ENCODE results near the gene SLC9A9.

SLC9A9 gene

DNA sequence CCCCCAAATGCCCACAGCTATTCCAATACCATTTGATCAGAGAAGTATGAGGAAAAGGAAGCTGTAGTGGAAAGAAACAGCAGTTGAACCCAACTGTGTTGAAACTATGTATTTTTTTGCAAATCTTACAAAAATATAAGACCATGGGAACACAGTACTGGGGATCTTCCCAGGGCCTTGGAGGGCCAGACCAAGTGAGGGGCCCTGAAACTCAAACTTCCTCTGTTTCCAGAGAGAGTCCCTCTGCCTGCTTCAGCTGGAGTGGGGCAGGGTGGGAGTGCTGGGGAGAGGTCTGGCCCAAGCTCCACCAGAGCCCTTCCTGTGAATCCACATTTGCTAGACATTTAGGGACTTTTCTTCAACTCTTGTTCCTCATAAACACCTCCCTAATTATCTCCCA, 464.8 kb downstream of the SLC9A9 start:
- DNase-seq, result no peak

DNA sequence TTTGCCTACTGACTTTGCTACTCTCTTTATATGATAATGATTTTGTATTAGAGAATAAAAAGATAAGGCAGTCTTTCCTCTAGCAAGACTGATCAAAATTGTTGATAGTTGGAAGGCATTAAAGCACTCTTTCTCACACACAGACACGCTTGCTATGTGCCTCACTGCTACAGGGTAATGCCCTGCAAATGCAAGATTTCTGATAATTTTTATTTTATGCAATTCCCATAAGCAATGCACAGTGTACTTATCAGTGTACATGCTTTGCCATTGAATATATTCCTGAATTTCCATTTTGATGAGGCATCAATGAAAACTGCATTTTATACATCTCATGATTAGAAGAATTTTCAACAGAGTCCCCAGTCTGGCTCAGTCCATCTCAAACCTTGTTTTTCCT, 465.5 kb downstream of the SLC9A9 start:
- DNase-seq, result no peak

DNA sequence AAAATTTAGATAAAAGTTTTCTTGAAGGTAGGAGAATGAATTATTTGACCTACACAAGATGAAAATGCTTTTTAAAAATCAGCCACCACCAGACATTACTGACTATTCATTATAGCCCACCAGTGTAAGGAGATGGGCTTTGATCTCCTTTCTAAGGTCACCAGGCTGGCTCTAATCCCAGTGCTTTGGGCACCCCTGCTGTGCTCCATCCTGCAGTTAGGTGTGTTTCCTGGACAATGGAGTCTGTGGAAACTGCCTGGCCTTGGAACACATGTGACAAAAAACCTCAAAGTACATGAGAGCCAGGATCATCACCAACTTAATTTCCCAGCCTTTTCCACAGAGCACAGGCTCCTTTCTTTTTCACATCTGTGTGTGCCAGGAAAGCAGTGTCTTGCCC, 467.8 kb downstream of the SLC9A9 start:
- DNase-seq, result no peak

DNA sequence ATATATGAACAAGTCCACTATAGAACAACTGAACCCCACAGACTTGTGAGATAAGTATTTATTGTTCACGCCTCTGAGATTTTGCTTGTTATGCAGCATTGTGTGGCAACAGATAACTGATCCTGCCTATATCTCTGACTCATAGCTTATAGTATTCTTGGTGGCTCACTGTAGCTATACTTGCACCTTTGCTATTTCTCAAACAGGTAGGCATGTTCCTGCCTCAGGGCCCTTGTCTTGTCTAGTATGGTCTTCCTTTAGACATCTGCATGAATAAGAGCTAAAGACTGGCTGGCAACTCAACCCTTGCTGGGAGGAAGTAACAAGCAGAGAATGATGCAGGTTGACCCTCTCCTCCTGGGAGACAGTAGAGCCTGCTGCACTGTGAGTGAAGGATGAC, 472.6 kb downstream of the SLC9A9 start:
- DNase-seq, result no peak

DNA sequence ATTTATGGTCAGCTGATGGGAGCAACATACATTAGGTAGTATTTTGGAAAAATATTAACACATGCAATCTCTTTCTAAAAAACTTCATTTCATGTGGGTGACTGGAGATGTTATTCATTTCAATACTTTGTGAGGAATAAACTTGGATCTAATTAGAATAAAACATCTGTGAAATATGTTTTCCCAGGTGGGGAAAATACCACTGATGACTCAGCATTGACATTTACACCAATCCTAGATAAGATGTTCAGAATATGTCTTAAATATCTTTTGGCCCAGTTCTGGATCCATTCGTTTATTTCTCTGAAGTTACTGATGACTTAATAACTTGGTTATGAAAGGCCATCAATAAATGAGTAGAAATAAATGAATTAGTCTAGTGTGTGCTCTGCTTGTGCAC, 481.1 kb downstream of the SLC9A9 start:
- DNase-seq, result no peak

DNA sequence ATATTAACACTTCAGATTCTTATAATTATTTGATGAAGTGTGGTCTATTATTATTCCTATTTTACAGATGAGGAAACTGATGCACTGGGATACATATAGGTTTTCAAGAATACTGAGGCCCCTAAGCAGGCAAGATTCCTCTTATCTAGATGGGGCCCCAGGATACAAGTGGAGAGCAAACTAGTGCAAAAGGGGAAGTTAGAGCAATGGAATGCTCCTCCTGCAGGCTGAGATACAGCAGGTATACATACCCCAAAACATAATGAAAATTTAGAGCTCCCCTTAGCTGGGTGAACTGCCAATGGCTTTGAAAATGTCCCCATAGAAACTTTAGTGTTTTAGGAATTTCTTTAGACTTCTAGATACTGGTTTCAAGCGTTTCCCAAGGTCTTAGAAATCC, 481.6 kb downstream of the SLC9A9 start:
- no peak for DNase-seq

DNA sequence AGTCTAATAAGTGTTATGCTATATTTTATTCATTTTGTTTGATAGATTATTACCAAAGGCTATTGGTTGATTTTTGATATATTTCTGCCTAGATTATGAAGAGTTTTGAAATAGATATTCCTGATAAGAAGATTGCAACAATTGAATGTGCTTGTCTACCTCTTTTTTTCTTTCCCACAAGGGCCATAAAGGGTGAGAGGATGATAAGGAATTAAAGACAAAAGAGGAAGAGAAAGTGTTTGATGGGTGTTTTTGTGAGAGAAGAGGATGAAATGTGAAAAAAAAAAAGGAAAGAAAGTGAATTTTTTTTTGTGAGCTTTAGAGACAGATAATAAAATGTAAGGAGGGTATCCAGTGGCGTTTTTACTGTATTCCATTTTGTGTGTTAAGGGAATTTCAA, 484.3 kb downstream of the SLC9A9 start:
- DNase-seq, result no peak

DNA sequence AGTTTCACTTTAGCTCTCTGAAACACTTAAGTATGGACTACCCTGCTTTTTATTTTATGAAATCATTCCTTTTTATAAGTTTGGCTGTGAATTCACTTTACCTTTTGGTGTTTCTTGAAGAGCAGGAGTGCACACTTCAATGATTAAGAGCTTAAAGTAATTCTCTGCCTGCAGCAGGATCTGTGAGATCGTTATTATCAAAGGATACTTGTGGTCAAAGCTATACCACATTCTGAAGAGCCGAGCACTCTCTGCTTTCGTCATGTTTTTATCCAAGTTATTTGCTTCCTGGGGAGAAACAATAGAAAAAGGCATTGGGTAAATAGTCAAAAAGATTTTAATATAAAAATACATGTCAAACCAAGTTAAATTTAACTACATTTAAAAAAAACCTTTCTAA, 485.0 kb downstream of the SLC9A9 start:
- DNase-seq, result no peak

DNA sequence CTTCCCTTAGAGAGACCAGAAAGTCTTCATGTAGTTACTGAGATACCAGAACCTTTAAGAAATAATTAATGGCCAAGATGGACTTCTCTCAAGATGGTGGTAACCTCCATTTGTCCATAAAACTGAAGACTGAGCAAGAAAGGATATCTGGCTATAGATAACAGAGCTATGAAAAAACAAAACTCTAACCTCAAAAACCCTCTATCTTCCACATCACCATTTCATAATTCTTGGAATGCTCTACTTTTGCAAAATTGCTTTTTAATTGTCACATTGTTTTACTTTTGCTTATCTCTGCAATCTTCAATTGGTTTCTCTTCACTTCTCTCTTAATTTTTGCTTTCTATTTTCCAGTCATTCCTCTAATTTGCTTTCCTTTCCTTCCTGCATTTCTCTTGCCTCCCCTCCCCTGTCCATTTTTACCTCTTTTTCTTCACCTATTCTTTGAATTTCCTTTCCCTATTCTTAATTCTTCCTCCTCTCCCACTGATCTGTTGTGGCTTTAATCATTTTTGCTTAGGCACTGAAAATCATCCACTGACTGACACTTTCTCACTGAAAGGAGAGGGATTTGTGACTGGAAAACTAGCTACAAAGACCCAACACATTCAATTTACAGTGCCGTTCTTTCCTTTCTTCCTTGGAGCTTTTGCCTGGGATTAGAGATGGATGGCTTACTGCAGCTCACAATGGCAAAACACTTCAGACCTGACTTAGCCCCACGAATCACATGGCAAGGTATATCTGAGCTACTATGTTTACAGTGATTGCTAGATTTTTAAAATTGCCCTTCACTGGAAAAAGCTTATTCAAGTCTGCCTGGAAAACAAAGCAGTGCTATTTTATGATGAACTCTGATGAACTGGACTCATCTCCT, 485.9 kb downstream of the SLC9A9 start:
- no peak for DNase-seq

DNA sequence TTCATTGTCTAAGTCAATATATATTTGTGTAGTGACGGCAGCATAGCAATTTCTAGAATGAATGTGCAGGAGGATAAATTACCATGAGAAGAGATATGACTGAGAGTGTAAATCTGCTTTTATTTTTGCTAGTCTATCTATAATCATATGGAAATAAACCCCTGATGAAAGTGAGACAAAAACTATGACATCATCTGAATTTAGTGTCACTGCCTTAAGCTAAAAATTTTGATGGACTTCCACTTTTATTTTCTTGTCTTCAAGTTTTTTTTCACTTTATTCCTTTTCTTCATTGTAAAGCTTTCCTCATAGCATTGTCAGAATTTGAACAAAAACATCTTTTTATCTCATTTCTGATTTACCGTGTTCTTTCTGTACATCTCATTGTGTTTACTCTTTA, 486.7 kb downstream of the SLC9A9 start:
- DNase-seq, result no peak

DNA sequence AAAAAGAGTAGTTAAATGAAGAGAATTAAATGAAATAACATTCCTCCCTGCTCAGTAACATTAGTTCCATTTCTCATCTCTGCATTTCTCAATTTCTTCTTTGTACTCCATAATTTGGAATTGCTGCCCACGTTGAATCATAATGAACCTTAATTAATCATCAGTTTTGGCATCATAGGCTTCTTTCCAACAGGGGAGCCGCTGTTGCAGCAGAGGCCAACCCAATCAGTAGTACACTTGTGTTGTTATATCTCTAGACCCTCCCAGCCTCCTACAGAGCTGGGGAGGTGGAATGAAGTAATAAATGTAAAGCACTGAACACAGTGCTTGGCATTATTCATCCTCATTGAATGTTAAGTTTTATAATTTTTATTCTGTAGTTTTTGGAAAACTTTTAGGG, 488.0 kb downstream of the SLC9A9 start:
- DNase-seq, result no peak

DNA sequence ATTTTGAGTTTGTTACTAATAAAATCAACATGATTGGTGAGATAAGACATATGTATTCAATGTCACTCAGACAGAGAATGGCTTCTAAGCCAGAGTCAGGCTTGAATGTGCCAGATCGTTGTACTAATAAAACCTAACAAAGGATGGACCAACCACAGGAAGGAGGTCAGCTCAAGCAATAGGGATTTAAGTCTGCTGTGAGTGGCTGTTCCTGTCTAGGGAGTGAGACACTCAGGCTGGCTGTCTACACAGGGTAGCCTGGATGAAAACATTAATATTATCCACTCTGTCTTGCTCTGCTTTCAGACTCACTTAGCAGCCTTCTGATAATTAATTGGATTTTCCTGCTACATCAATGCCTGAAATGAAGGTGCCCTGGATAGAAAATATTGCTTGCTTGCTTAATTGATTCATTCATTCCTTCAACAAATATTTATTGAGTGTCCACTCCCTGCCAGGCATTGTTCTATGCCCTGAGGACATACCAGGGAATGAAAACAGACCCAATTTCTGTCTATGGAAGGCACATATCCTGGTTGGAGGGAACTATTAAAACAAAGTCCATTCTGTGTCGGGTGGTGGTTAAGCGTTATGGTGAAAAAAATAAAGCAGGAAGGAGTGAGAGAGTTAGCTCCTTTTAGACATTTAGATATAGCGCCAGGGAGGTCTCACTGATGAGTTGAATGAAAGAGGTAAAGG, 489.3 kb downstream of the SLC9A9 start:
- no peak for DNase-seq

DNA sequence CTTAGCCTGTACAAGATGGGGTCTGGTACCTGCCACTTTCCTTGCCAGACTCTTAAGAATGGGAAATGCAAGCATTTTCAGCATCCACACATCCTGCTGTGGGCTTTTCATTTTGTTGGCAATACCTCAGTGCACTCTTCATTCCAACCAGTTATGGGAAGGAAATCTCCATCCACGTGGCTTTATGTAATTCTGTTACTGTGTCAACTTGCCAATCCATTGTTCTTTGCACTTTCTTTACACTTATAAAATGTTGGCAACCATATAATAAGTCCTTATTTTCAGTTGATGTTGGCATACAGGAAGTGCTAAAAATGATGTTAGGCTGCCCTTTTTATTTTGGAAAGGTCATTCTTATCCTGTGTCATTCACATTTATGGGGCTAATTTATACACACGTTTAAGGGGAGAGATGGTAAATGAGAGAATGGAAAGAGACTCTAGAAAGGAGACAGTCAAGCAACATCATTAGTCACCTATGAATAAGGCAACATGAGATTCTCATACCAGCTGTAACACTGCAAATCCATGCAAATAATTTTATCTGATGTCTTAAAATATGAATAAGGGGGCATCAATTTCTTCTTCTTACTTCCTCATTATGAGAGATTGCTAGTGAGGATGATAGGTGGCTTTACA, 490.0 kb downstream of the SLC9A9 start:
- no peak for DNase-seq

DNA sequence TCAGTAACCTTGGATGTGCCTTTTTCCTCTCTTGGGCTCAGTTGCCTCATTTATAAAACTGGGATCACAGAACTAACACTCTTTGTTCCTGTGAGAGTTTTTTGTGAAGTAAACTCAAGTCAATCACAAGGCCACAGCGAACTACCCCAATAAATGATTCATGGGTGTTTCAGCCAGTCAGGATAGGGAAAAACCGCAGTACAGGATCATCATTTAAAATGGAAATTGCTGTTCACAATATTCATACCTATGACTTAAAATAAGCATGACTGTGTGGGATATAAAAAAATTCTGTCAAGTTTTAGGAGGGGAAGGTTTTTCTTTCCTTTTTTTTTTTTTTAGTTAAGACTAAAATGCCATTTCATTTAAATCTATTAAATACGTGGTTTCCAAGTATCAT, 490.6 kb downstream of the SLC9A9 start:
- no peak for DNase-seq

DNA sequence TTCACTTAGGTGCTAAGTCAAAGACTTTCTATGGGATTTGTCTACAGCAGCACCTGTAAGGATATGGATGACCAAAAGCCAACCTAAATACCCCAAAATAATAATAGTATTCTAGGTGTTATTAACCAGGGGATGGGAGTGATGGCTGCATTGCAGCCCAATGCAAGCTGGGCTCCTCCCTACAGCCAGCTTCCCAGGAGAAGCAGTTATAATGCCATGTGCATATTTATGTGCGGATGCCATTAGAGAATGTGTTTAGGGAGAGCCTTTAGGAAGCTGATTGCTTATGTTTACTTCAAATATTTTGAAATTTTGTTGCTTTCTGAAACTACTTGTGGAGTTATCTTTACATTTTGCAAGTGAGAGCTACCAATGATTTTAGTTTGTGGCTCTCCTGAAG, 491.4 kb downstream of the SLC9A9 start:
- DNase-seq, result no peak

DNA sequence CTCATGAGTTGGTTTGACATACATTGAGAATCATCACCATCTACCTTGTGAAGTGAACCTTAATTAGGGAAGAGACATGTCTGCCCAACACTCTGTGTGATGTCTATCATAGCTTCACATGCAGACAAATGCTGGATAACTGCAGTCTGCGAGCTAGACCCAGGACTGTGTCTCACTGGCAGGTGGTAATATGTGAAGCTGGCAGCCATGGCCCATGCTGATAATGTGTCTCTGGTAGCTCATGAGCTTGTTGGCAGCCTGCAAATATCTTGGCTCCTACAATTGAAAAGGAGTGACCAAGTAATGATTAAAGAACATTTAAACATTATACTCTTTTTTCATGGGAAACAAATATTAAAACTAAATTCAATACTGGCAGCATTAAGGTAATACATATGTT, 493.9 kb downstream of the SLC9A9 start:
- no peak for DNase-seq

DNA sequence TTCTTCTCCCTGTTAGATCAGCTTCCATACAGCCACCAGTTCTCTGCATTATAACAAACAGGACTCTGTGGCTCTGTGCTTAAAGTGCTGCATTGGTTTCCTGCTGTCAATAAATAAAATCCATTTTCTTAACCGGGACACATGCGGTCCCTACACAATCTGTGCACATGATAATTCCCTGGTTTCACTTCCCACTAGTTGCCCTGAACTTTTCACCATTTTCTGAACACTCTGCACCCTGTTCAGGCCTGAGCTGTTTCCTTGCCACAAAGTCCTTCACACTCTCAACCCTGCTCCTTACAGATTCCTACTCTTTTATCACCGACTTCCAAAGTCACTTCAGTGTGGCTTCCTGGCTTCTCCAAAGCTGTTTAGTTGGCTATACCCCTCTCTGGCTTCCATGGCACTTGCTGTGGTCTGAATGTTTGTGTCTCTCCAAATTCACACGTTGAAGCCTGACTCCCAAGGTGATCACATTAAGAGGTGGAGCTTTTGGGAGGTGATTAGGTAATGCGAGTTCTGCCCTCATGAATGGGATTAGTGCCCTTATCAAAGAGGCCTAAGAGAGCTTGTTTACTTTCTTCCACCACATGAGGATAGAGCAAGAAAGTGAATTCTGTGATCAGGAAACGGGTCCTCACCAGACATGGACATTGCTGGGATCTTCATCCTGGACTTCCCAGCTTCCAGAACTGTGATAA, 495.3 kb downstream of the SLC9A9 start:
- no peak for DNase-seq

DNA sequence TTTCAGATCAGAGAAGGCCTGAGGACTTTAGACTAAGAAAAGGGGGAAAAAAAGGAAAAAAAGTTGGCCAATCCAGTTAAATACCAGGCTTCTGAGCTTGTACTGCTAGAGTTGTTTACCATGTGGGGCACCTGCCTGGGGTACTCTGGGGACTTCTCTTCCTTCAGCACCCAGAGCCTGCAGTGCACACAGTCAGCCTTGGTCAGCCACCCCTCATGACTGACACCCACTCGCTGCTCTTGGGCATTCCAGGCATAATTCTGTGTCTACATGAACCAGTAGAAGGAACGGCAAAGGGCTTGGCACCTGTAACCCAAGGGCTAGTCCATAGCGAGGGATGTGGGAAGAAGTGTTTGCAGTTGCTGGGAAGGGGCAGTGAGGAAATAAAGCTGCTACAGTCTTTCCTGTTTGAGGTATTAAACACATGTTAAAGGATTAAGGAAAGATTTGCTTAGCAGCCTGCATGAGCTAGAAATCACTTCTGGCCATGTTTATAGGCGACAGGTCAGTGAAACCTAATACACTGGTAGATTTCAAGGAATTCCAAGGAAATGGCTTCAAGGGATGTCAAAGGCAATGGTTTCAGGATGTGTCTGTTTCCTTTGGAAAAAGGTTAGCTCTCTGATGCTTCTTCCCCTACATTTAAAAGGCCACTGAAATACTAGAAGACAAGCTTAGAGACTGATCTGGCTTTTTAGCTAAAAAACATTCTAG, 496.2 kb downstream of the SLC9A9 start:
- DNase-seq, result no peak

DNA sequence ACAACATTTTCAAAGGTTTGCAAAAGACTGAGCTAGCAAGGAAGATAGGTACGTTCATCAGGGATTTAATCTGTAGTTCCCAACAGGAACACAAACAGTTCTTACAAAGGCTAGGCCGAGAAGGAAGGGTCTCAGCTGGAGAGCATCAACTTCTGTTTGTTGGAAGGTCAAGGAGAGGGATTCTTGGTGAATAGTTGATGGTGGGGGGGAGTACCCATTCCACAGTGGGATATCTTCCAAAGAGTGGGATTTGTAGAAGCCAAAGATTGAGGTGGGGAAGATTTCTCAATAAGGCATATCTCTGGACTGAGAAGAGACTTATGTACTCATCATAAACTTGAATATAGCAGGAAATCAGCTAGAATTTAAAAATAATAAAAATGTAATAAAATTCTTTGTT, 496.9 kb downstream of the SLC9A9 start:
- DNase-seq, result no peak

DNA sequence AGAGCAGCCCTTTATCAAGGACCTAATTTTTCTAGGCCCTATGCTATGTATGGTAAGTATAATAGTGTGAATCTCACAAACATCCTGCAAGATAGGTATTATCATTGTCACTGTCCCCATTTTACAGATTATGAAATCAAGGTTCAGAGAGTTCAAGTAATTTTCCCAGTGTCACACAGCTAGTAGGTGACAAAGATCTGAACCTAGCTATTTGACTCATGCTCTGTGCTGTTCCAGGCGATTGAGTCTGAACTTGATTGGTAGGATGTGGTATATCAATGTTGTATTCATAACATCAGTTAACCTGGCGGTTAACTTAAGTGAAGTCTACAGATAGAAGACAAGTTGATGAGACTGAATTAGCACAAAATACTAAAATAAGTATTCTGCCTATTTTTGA, 498.8 kb downstream of the SLC9A9 start:
- DNase-seq, result no peak

DNA sequence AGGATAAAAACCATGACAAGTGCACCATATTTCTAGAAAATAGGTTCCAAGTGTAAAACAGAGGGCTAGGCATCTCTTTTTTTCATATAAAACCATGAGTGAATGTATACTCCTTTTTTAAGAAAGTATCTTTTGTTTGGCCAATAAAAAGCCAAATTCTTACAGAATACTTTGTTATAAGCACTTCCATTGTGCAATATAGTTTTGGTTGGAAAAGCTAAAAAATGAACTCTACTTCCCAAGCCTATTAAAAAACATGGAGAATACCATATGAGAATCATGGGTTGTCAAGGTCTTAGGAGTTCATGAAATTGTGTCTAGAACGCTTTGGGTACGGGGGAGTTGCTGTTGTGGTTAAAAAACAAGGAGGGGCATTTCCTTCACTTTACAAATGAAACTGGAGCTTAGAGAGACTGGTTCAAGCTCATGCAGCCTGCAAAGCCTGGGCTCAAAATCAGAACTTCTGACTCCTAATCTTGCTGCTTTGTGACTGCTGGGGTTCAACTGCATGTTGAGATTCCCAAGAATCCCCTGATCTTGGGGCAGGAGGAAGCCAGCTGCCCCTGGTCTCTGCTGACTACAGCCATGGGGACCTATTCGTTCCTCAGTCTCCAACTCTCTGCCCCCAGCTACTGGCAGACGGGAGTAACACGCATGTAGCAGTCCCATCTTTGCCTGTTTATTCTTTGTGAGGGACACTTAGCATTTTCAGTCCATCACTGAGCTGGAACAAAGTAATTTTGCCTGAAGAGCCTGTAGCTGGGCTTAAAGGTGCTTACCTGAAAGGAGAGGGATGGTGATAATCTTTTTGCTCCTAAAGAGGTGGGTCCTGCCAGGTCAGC, 499.6 kb downstream of the SLC9A9 start:
- DNase-seq, result no peak
